ENCODE data around the gene CDYL. TPM values are rescaled to one million over a fixed set of nuclear protein-coding genes. Genes with fewer than 3 reads are reported as not detected.

Gene CDYL
- total RNA-seq, 4 donors from 2014 or later = 42.2 to 70.6 (median 49.0) TPM

- TF ChIP-seq POLR2A (IDR thresholded peaks at IDR 0.05) (no peak), POLR2AphosphoS5 (IDR thresholded peaks at IDR 0.05) (no peak), CTCF (IDR thresholded peaks at IDR 0.05) (no peak), EP300 (IDR thresholded peaks at IDR 0.05) (no peak)
- H3K9me3 ChIP-seq = peaks cover 6% of the 10 kb centered on the region
- no peak overlapping the region for H3K27ac ChIP-seq
- no peaks in the 10 kb centered on the region for H3K36me3 ChIP-seq
- H3K27me3 ChIP-seq = no peaks in the 10 kb centered on the region
- H3K4me3 ChIP-seq = peak overlapping the region; percentile 76
- H3K4me1 ChIP-seq = peaks cover 31% of the 10 kb centered on the region
- 6% methylated on average over 9 of the region's 9 CpGs for WGBS
- no peak for DNase-seq (ENCODE audit: low spot score in 2 of 2)
Measured at GRCh38 chr6:4777394-4777935, 1.3 kb downstream of the CDYL start.

- H3K4me3 ChIP-seq = peak overlapping the region; percentile 76
- H3K9me3 ChIP-seq = peaks cover 6% of the 10 kb centered on the region
- H3K27ac ChIP-seq = no peak overlapping the region
- TF ChIP-seq POLR2AphosphoS5 (IDR thresholded peaks at IDR 0.05) = no peak
- no peak for TF ChIP-seq POLR2A (IDR thresholded peaks at IDR 0.05)
- no peak for TF ChIP-seq CTCF (IDR thresholded peaks at IDR 0.05)
- no peak for TF ChIP-seq EP300 (IDR thresholded peaks at IDR 0.05)
- H3K4me1 ChIP-seq = peaks cover 31% of the 10 kb centered on the region
- no peaks in the 10 kb centered on the region for H3K27me3 ChIP-seq
- WGBS = 59% methylated on average over 1 of the region's 1 CpG
- no peaks in the 10 kb centered on the region for H3K36me3 ChIP-seq
- no peak for DNase-seq (ENCODE audit: low spot score in 2 of 2)
Measured at GRCh38 chr6:4778086-4778485, 1.9 kb downstream of the CDYL start.

GRCh38 chr6:4780360-4780812 lies 4.2 kb downstream of the CDYL start:
- Histone ChIP-seq H3K36me3 (no peaks in the 10 kb centered on the region), H3K27ac (no peak overlapping the region), H3K9me3 (peaks cover 6% of the 10 kb centered on the region), H3K27me3 (no peaks in the 10 kb centered on the region), H3K4me3 (no peak overlapping the region), H3K4me1 (peaks cover 25% of the 10 kb centered on the region)
- TF ChIP-seq POLR2AphosphoS5 (IDR thresholded peaks at IDR 0.05) (no peak), EP300 (IDR thresholded peaks at IDR 0.05) (no peak), POLR2A (IDR thresholded peaks at IDR 0.05) (no peak), CTCF (IDR thresholded peaks at IDR 0.05) (no peak)
- DNase-seq (ENCODE audit: low spot score in 2 of 2) = no peak
- WGBS = 42% methylated on average over 11 of the region's 11 CpGs

GRCh38 chr6:4781426-4781825 lies 5.2 kb downstream of the CDYL start:
- WGBS = 63% methylated on average over 4 of the region's 4 CpGs
- Histone ChIP-seq H3K27me3 (no peaks in the 10 kb centered on the region), H3K36me3 (no peaks in the 10 kb centered on the region), H3K4me3 (no peak overlapping the region), H3K9me3 (peaks cover 6% of the 10 kb centered on the region), H3K4me1 (peaks cover 24% of the 10 kb centered on the region), H3K27ac (no peak overlapping the region)
- DNase-seq (ENCODE audit: low spot score in 2 of 2) = no peak
- TF ChIP-seq CTCF (IDR thresholded peaks at IDR 0.05) (no peak), POLR2AphosphoS5 (IDR thresholded peaks at IDR 0.05) (no peak), EP300 (IDR thresholded peaks at IDR 0.05) (no peak), POLR2A (IDR thresholded peaks at IDR 0.05) (no peak)

GRCh38 chr6:4781967-4782575 lies 5.9 kb downstream of the CDYL start:
- Histone ChIP-seq H3K4me3 (no peak overlapping the region), H3K4me1 (peaks cover 24% of the 10 kb centered on the region), H3K9me3 (peaks cover 6% of the 10 kb centered on the region), H3K27ac (no peak overlapping the region), H3K36me3 (no peaks in the 10 kb centered on the region), H3K27me3 (no peaks in the 10 kb centered on the region)
- TF ChIP-seq POLR2AphosphoS5 (IDR thresholded peaks at IDR 0.05) (no peak), POLR2A (IDR thresholded peaks at IDR 0.05) (no peak), EP300 (IDR thresholded peaks at IDR 0.05) (no peak), CTCF (IDR thresholded peaks at IDR 0.05) (no peak)
- DNase-seq (ENCODE audit: low spot score in 2 of 2) = no peak
- 74% methylated on average over 9 of the region's 9 CpGs for WGBS

Measured in suprapubic skin (tissue), 4 donors.